HG02981 (cell line): ENCODE results near the gene CYSLTR2.
"Not testable (repeated sequence)": the region's sequence is repeated elsewhere in the genome, so short reads cannot be mapped to it uniquely, and the experiment has no call there.

Source experiments
- ATAC-seq: cut with Tn5 transposase; IDR thresholded peaks from one replicate; pipeline ENCODE4 v1.9.1; 2021; ENCODE audit warnings: mild to moderate bottlenecking, moderate library complexity; ENCODE audit not compliant: unreplicated experiment

Gene CYSLTR2

DNA sequence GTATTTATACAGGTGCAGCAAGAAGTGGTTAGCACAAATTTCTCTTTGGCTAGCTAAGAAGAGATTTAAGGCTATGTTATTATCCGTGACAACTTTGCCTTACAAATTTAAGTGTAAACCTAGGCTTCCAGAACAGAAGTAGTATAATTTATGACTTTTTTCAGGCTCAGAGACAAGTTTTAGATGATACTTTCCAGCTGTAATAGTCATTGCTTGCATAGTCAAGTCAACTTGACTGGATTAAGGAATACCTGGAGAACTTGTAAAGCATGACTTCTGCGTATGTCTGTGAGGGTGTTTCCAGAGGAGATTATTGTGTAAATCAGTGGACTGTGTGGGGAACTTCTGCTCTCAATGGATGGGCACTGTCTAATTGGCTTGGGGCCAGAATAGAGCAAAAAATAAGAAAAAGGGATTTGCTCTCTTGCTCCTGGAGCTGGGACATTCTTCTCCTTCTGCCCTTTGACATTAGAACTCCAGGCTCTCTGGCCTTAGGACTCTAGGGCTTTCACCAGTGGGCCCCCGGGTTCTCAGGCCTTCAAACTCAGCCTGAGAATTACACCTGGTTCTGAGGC is 33.0 kb downstream of the CYSLTR2 start:
- ATAC-seq = no peak

DNA sequence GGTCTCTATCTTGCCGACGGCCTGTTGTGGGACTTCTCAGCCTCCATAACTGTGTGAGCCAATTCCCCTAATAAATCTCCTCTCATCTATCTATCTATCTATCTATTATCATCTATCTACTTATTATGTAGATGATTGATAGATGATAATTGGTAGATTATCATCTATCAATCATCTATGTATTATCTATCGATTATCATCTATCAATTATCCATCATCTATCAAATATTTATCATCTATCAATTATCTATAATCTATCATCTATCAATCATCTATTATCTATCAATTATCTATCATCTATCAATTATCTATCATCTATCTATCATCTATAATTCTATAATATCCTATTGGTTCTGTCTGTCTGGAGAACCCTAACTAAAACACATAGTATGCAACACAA is 33.5 kb downstream of the CYSLTR2 start:
- no peak for ATAC-seq

GRCh38 chr13:48693998-48694397 is 40.3 kb downstream of the CYSLTR2 start:
- ATAC-seq = no peak

DNA sequence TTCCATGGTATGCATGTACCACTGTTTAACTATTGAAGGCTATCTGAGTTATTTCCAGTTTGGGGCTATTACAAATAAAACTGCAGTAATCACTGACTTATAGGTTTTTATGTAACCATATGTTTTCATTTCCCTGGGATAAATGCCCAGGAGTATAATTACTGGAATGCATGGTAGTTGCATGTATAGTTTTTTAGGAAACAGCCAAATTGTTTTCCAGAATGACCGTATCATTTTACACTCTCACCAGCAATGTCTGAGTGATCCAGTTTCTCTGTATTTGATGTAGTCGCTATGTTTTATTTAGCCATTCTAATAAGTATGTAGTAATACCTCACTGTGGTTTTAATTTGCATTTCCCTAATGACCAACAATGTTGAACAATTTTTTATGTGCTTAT is 42.0 kb downstream of the CYSLTR2 start:
- no peak for ATAC-seq

GRCh38 chr13:48696676-48697075 is 42.9 kb downstream of the CYSLTR2 start:
- not testable (repeated sequence) for ATAC-seq

GRCh38 chr13:48707405-48707804 is 53.7 kb downstream of the CYSLTR2 start:
- ATAC-seq = no peak

- ATAC-seq = no peak
Measured at GRCh38 chr13:48708764-48709163, 55.0 kb downstream of the CYSLTR2 start.

DNA sequence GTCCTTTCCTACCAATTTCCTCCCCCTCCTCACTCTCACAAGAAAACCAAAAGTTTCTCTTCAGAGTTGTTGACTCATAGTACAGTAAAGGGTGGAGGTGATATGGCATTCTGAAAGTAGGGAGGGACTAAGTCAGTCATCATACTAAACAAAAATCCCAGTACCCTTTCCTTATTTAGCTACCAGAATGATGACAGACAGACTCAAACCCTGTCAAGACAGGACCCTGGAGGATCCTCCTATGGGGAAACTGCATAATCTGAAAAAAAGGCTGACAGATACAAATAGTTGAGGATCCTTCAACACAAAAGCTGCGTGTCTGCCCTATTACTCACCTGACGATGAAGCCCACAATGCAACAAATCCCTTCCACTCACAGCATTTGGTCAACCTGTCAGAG is 55.5 kb downstream of the CYSLTR2 start:
- no peak for ATAC-seq

- ATAC-seq = no peak
Measured at GRCh38 chr13:48710160-48710559, 56.4 kb downstream of the CYSLTR2 start.

GRCh38 chr13:48712141-48712540 is 58.4 kb downstream of the CYSLTR2 start:
- no peak for ATAC-seq

DNA sequence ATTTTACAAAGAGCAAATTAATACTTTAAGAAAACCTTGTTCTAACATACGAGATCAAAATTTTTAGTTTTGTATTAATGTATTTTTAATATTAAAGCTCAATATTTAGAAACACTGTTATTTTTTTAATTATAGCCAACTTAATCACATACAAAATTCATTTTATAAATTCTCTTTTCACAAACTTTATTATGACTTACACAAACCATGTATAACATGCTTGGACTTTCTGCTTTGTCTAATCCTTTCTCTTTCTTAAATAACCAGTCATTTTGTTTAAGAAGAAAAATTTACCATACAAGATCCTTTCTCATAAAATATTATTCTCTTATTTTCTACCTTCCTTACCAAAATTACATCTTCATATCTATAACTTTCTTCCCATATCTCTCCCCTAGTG is 62.2 kb downstream of the CYSLTR2 start:
- no peak for ATAC-seq

- ATAC-seq = no peak
Measured at GRCh38 chr13:48720621-48721020, 66.9 kb downstream of the CYSLTR2 start.

- ATAC-seq = no peak
Measured at GRCh38 chr13:48723168-48723567, 69.4 kb downstream of the CYSLTR2 start.

- ATAC-seq = no peak
Measured at GRCh38 chr13:48725271-48725670, 71.5 kb downstream of the CYSLTR2 start.

GRCh38 chr13:48726711-48727110 is 73.0 kb downstream of the CYSLTR2 start:
- ATAC-seq = no peak

DNA sequence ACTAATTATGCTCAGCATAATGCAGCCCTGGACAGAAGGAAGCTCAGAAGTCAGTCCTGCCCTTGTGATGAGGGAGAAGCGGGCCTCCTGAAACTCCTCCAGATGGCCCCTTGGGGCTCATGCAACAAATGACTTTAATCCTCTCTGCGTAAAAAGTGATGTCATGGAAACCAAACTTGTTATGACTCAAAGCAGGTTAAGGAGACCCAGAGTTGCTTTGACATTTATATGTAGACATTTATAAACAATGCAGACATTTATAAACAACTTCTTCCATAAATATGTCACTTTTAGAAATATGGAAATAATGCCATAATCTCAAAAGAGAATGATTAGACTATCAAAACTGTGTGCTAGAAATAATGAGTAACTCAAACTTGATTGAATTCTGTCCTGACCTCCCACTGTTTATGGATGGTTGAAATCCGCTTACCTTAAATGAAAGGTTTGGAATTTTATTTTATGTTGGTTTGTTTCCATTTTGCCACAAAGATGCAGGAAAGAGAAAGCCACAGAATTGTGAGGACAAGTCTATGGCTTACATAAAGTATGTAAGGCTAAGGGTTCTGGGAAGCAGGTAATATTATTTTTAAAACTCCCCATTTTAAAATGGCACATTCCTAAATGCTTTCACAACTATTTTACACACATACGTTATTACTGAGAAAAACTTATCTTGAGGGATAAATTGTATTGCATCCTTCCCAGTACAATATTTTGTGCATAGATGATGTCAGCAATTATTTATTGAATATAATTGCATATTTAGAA is 73.7 kb downstream of the CYSLTR2 start:
- no peak for ATAC-seq

DNA sequence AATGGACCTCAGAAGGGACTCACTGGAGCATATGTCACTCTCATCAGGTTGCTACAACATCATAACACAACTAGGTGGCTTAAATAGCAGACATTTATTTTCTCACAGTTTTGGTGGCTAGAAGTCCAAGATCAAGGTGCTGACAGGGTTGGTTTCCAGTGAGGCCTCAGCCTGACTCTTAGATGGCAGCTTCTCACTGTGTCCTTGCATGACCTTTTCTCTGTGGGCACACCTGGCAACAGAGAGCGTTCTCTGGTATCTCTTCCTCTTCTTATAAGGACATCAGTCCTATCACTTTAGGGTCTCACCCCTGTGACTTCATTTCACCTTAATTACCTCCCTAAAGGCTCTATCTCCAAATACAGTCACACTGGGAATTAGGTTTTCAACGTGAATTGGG is 74.5 kb downstream of the CYSLTR2 start:
- no peak for ATAC-seq

GRCh38 chr13:48728876-48729275 is 75.1 kb downstream of the CYSLTR2 start:
- ATAC-seq = no peak

DNA sequence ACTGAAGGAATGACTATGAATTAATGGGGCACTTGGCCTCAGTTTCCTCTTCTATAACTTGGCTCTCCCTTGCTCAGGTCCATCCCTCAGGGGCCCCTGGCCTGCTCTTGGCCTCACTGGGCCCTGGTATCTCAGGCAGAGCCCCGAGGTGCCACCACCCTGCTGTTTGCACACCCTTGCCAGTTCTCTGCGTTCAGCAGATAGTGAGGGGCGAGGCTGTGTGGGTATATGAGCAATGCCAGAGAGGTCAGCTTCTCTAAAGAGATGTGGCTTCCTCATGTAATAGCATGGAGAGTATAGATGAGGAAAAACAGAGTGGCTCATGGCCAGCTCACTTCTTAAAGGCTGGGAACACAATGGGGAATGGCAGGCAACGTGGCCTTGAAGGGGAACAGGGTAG is 76.1 kb downstream of the CYSLTR2 start:
- ATAC-seq = no peak

GRCh38 chr13:48731001-48731658 is 77.4 kb downstream of the CYSLTR2 start:
- no peak for ATAC-seq

- ATAC-seq = no peak
Measured at GRCh38 chr13:48731957-48732569, 78.3 kb downstream of the CYSLTR2 start.
